Stimulated activated CD8-positive, alpha-beta memory T cell treated with anti-CD3 and anti-CD28 coated beads, Interleukin-4, amount 100 ng/mL, for 1 hour (primary cell): ENCODE results near the gene SMPD3.

Experiments
- DNase-seq, 2 donors: peaks; one replicate each; pipeline ENCODE4 v3.0.0-alpha.2; 2020; ENCODE audit warnings: low read depth in 2 of 2, low spot score in 1 of 2

The SMPD3 gene

DNA sequence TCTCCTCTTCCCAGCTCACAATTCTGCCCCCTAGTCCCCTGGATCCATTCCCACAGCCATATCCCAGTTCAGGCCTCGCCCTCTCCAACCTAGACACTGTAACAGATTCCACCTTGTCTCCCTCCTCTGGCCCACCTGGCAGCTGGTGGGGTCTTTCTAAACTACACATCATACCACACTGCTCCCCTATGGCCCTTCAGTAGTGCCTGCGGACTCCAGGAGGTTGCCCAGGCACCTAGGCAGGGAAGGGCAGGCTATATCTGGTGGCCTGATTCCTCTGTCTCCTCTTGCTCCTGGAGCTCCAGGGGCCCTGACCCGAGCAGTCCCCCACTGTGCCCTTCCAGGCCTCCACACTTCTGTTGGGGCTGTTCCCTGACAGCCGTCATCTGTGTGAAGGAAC, 64.5 kb downstream of the SMPD3 start:
- DNase-seq, result no peak

GRCh38 chr16:68382296-68382718, 66.0 kb downstream of the SMPD3 start:
- no peak for DNase-seq

- no peak for DNase-seq
Measured at GRCh38 chr16:68381363-68381724, 67.0 kb downstream of the SMPD3 start.

DNA sequence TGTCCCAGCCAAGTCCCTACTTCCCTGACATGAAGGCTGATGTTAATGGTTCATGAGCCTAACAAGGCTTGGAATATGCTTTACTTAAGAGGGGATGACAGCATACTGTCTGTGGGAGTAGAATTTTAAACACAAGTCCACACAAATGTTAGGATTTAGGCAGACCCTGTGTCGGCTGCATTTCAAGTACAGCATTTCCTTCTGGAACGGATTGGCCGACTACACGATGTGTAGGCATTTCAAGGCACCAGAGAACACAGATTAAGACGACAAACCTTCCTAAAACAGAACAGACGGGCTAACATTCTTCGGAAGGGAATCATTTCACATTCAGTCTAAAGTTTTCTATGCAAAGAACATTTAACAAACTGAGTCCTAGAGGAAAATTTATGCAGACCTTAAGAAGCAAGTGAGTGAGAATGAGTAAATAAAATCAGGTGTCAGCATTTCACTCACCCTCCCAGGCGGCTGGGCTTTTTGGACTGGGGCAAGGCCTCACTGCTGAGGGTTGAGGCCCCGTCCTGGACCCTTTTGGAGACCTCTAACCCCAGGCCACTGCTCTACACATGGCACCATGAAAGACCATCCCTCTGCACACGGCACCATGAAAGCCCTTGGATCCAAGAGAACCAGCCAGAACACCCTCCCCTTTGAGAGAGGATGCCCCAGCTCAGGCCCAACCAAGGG, 67.5 kb downstream of the SMPD3 start:
- no peak for DNase-seq

DNA sequence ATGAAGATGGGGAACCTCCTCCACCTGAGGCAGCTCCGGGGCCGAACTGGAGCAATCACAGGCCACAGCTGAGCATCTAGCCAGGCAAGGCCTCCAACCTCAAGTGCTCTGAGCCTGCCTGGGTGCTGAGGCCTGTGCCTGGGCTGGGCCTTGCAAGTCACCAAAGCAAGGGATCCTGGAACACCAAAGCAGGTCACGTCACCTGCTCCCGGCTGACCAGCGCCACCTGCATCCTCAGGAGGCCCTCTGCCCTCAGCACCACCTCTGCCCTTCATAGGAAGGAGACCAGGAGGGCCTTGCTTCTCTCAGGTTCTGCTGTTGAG, 68.0 kb downstream of the SMPD3 start:
- DNase-seq, result no peak

DNA sequence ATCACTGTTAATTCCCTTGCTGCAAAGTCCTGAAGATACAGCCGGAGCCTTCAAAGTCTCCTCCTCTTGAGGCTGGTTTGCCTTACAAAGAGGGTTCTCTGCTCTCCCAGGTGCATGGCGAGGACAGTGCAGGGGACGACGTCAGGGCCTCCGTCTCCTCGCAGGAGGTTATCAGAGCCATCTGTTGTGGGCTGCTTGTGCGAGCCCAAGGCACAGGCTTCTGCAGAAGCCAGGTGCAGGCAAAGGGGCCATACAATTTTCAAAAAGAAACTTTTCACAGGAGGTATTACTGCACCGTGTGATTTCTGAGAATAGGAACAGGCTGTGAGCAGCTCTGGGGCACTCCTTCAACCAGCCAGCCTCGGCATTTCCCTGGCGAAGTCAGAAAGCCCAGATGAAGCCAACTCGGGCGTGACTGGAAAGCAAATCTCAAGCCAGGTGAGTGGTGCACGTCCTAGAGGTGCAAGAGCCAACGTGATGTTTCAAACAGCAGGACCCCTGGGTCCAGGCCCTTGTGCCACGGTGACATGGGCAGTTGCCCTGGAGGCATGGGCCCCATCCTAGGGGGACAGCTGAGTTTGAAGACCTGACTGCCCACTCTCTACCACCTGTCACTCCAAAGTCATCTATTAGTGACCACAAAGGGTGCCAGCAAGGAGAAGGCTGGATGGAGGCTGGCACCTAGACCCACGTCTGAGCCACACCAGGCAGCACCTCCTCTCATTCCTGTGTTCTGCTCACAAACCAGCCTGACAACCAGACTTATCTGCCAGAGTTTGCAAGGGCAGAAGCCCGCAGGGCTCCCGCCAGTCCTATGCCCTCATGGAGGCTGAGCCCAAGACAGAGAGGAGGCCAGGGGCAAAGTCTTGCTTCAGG, 68.6 kb downstream of the SMPD3 start:
- no peak for DNase-seq

DNA sequence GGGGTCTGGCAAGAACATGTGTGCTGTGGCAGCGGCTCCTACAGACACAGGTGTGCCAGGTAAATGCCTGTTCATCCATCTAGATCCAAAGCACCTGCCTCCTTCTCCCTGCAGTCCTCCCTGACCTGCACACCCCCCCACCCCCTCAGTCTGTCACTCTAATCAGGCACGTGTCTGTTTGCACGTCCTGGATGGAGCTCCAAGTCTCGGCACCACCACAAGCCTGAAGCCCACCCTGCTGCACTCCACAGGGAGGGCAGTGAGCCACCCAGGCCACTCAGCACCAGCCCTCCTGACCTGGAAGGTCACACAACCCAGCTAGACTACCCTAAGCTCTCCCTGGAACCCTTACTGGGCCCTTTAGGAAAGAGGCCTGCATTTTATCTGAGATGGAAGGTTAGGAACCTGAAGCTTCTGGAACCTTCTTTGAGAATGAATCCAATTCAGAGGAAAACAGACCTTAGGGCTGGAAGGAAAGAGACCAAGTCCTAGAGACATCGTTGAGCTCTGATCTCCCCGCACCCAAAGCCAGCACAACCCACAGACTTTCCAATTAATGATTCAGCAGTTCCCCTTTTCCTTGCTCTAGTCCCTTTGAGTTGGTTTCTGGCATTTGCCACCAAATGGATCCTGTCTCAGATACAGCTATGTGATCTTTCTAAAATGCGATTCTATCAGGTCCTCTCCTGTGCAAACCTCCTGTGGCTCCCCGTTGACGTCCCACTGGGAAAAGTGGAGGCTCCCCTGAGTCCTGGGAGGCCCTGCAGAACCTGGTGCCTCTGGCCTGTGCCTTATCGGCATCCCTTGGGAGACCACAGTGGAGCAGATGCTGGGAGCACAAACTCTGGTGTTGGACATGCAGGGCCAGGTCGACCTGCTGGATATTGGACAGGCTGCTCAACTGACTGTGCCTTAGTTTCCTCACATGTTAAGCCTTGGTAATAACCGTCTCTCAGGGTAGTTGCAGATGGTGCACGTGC, 69.6 kb downstream of the SMPD3 start:
- DNase-seq, result no peak

GRCh38 chr16:68377667-68378393, 70.5 kb downstream of the SMPD3 start:
- DNase-seq, result no peak

DNA sequence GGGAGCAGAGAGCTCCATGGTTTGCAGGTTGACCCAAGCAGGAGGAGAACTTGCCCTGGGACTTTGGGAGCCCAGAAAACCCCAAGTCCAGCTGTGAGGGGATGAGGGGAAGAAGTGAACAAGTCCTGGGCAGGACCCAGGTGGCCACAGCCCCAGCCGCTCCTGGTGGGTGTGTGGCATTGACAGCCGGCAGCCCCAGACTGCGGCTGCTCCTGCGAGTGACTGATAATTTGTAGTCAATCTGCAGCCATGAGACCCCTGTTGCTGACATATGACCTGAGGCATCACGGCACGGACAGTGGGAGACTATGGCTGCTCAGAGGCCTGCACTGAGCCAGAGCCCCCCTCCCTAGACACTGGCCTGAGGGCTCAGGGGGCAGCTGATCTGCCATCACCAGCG, 71.1 kb downstream of the SMPD3 start:
- no peak for DNase-seq

GRCh38 chr16:68376590-68376989, 71.7 kb downstream of the SMPD3 start:
- DNase-seq, result no peak

GRCh38 chr16:68375801-68376536, 72.3 kb downstream of the SMPD3 start:
- DNase-seq, result no peak

GRCh38 chr16:68374961-68375660, 73.2 kb downstream of the SMPD3 start:
- DNase-seq, result no peak

- DNase-seq, result no peak
Measured at GRCh38 chr16:68374246-68374805, 74.0 kb downstream of the SMPD3 start.

DNA sequence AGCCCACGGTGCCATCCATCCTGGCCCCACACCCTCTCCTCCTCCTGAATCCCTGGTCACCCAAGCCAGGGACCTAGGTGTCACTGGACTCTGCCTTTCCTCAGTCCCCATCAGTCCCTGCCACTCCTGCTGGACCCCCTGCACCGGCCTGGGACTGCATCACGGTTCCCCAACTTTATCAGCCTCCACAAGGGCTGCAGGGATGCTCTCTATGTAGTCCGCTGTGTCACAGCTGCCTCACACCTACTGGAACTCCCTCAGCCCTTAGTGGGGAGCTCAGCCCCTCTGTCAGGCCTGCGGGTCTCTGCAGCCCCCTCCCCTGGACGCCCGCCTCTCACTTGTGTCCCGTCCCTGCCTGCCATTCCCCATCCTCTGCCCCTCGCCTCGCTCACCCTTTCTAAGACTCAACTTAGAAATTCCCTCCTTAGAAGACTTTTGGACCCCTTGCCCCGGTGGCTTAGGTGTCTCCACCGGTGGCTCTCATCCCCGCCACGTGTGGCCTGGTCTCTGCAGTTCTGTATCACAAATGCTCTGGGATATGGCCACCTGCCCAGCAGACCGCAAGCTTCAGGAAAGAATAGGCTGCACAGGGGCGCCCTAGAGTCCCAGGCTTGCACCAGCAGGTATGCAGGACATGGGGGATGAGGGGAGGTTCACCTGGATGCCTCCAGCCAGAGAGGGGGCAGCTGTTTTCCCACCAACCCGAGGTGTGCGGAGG, 74.6 kb downstream of the SMPD3 start:
- DNase-seq, result no peak

DNA sequence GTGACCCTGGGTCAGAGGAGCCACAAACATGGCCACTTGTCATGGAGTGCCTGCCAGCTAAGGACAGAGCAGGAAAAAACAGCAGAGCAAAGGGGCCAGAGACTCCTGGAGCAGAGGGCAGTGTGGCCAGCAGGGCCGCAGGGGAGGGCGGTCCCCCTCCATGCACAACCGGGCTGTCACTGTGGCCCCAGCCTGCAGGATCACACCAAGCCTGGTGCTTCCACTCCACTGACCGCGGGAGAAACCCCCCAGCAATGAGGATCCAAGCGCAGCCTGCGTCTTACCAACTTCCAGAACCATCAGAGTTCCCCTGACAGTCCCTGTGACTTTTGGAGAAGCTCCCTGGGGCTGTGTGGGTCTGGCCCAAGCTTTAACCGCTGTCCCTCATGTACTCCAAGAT, 75.5 kb downstream of the SMPD3 start:
- DNase-seq, result no peak

GRCh38 chr16:68372381-68372720, 76.0 kb downstream of the SMPD3 start:
- no peak for DNase-seq

DNA sequence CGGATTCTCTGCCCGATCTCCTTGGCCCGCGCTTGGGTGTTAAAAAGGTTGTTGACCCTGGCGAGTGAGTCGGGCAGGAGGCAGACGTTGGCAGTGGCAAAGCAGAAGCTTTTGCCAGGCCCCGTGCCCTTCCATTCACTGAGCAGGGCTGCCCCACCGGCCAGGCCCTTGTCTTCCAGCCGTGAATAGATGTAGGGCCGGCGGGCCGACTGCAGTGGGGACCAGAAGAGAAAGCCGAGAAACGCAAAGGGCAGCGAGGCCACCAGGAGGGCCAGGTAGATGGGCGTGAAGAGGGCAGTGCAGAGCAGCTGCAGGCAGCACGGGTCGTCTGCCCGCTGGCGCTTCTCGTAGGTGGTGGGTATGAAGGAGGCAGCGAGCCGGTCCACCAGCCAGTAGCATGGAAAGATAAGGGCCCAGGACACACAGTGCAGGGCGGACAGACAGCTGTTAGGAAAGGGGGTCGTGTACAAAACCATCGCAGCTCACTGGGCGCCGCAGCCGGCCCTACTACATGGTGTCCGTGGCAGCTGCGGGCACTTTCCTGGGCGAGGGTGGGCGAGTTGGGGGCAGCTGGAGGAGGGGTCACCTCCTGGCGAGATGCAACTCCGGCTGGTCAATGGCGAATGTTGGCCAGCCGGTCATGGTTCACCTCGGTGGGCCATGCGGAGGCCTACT, 76.5 kb downstream of the SMPD3 start:
- DNase-seq, result no peak

GRCh38 chr16:68371276-68371651, 77.0 kb downstream of the SMPD3 start:
- no peak for DNase-seq
